HG03025 (cell line): ENCODE measurements around the gene MEA1.

Experiments
- ATAC-seq: cut with Tn5 transposase; IDR thresholded peaks from one replicate; pipeline ENCODE4 v1.9.1; 2021; ENCODE audit warnings: mild to moderate bottlenecking, moderate library complexity; ENCODE audit not compliant: unreplicated experiment, low FRiP score

The MEA1 gene

GRCh38 chr6:43040542-43041257 lies 27.0 kb upstream of the MEA1 start:
- ATAC-seq: no peak

- no peak for ATAC-seq
Observed at GRCh38 chr6:43038727-43039126, 25.0 kb upstream of the MEA1 start.

- no peak for ATAC-seq
Observed at GRCh38 chr6:43037706-43038105, 24.0 kb upstream of the MEA1 start.

- no peak for ATAC-seq
Observed at GRCh38 chr6:43037197-43037596, 23.5 kb upstream of the MEA1 start.

- ATAC-seq: no peak
Observed at GRCh38 chr6:43036712-43037111, 23.0 kb upstream of the MEA1 start.

GRCh38 chr6:43035495-43036194 lies 21.9 kb upstream of the MEA1 start:
- ATAC-seq: no peak

GRCh38 chr6:43034190-43034525 lies 20.4 kb upstream of the MEA1 start:
- ATAC-seq: no peak

- no peak for ATAC-seq
Observed at GRCh38 chr6:43033496-43034189, 19.9 kb upstream of the MEA1 start.

GRCh38 chr6:43032326-43032725 lies 18.6 kb upstream of the MEA1 start:
- no peak for ATAC-seq

GRCh38 chr6:43029120-43029519 lies 15.4 kb upstream of the MEA1 start:
- no peak for ATAC-seq

- no peak for ATAC-seq
Observed at GRCh38 chr6:43026365-43026764, 12.6 kb upstream of the MEA1 start.

- ATAC-seq: no peak
Observed at GRCh38 chr6:43024436-43024835, 10.7 kb upstream of the MEA1 start.

- peak; percentile 67 for ATAC-seq
Observed at GRCh38 chr6:43021270-43022047, 7.7 kb upstream of the MEA1 start, which contains the start of gene RRP36. TSS of gene RRP36 (plus strand) at chr6:43021623. CDS start at chr6:43021655, 32 bp downstream.

- no peak for ATAC-seq
Observed at GRCh38 chr6:43020847-43021246, 7.1 kb upstream of the MEA1 start.

- ATAC-seq: no peak
Observed at GRCh38 chr6:43020052-43020705, 6.4 kb upstream of the MEA1 start.

- no peak for ATAC-seq
Observed at GRCh38 chr6:43019152-43019551, 5.4 kb upstream of the MEA1 start.

GRCh38 chr6:43016943-43017334 lies 3.2 kb upstream of the MEA1 start:
- ATAC-seq: no peak

GRCh38 chr6:43016176-43016942 lies 2.6 kb upstream of the MEA1 start:
- ATAC-seq: no peak

- no peak for ATAC-seq
Observed at GRCh38 chr6:43014434-43014909, 726 bp upstream of the MEA1 start.
